ENCODE results near the gene HELQ. TPM values are rescaled to one million over a fixed set of nuclear protein-coding genes. Genes with fewer than 3 reads are reported as not detected.

The HELQ gene
- total RNA-seq, 1 donor from 2014 or later, result 18.4 TPM

DNA sequence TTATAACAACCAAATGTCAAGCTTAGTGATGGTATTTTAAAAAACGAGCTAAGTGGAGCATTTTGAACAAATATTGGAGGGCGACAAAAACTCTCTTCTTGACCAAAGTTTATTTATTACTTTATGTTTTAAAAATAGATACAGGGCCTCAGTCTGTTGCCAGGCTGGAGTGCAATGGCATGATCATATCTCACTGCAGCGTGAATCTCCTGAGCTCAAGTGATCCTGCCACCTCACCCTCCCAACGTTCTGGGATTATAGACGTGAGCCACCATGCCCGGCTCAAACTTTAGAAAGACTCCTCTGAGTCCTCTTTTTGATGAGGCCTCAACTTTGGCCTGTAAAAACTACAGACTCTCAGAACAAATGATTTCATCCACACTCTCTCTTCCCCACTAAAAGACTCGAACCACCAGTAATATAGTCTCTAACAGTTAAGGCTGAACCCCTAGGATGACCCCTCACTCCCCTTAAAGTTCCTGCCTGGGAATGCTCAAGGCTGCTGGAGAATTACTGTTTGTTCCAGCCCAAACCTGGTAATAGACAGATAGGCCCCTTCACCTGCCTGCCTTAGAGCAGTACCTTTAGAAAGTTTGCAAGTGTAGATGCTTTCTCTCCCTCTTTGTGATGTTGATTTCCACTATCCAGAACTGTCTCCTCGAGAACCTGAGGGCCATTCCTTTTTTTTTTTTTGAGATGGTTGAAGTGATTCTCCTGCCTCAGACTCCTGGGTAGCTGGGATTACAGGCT, 65.7 kb downstream of the HELQ start:
- TF ChIP-seq CTCF (IDR thresholded peaks at IDR 0.05), result no peak
- Mint-ChIP-seq H3K4me3 (ENCODE audit: unreplicated experiment) (no peak overlapping the region), H3K27me3 (ENCODE audit: unreplicated experiment) (peaks cover 11% of the 10 kb centered on the region), H3K36me3 (ENCODE audit: unreplicated experiment) (no peaks in the 10 kb centered on the region), H3K27ac (ENCODE audit: unreplicated experiment) (no peak overlapping the region), H3K9me3 (ENCODE audit: unreplicated experiment) (no peaks in the 10 kb centered on the region), H3K4me1 (ENCODE audit: unreplicated experiment) (no peaks in the 10 kb centered on the region)
- DNase-seq (ENCODE audit: extremely low spot score, unreplicated experiment), result no peak

DNA sequence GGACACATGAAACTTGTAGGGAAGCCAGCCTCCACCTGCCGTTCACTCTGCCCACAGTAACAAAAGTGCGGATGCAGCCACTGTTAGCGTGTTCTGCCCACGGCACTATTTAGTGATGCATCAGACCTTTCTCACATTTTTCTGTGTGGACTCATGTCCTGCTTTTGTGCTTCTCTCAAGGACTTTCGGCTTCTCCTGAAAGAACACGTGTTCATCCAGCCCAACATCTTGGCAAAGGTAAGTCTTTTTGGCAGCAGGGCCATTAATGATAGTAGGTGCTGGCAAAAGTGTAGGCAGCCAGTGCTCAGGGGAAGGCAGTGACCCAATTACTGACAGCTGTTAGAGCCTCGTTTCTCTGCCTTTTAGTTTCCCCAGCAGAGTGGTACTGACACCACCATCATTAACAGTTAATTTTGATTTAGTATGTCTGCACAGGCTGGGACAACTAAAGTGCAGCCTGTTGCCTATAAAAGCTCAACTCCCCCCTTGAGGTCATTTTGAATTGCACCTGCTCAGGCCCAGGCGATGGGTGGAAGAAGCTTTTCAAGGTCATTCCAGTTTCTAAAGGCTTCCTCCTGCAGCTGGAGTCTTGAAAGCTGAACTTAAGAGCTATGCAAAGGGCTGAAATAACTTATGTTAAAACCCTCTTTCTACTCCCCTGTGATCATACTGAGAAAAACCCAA, 66.4 kb downstream of the HELQ start:
- no peaks in the 10 kb centered on the region for H3K9me3 Mint-ChIP-seq (ENCODE audit: unreplicated experiment)
- no peaks in the 10 kb centered on the region for H3K36me3 Mint-ChIP-seq (ENCODE audit: unreplicated experiment)
- peaks cover 14% of the 10 kb centered on the region for H3K27me3 Mint-ChIP-seq (ENCODE audit: unreplicated experiment)
- no peak for TF ChIP-seq CTCF (IDR thresholded peaks at IDR 0.05)
- no peak overlapping the region for H3K4me3 Mint-ChIP-seq (ENCODE audit: unreplicated experiment)
- no peak for DNase-seq (ENCODE audit: extremely low spot score, unreplicated experiment)
- no peaks in the 10 kb centered on the region for H3K4me1 Mint-ChIP-seq (ENCODE audit: unreplicated experiment)
- no peak overlapping the region for H3K27ac Mint-ChIP-seq (ENCODE audit: unreplicated experiment)

GRCh38 chr4:83388313-83388676, 67.3 kb downstream of the HELQ start:
- no peak for TF ChIP-seq CTCF (IDR thresholded peaks at IDR 0.05)
- DNase-seq (ENCODE audit: extremely low spot score, unreplicated experiment), result no peak
- Mint-ChIP-seq H3K27ac (ENCODE audit: unreplicated experiment) (no peak overlapping the region), H3K36me3 (ENCODE audit: unreplicated experiment) (no peaks in the 10 kb centered on the region), H3K9me3 (ENCODE audit: unreplicated experiment) (no peaks in the 10 kb centered on the region), H3K27me3 (ENCODE audit: unreplicated experiment) (peaks cover 15% of the 10 kb centered on the region), H3K4me3 (ENCODE audit: unreplicated experiment) (no peak overlapping the region), H3K4me1 (ENCODE audit: unreplicated experiment) (no peaks in the 10 kb centered on the region)

DNA sequence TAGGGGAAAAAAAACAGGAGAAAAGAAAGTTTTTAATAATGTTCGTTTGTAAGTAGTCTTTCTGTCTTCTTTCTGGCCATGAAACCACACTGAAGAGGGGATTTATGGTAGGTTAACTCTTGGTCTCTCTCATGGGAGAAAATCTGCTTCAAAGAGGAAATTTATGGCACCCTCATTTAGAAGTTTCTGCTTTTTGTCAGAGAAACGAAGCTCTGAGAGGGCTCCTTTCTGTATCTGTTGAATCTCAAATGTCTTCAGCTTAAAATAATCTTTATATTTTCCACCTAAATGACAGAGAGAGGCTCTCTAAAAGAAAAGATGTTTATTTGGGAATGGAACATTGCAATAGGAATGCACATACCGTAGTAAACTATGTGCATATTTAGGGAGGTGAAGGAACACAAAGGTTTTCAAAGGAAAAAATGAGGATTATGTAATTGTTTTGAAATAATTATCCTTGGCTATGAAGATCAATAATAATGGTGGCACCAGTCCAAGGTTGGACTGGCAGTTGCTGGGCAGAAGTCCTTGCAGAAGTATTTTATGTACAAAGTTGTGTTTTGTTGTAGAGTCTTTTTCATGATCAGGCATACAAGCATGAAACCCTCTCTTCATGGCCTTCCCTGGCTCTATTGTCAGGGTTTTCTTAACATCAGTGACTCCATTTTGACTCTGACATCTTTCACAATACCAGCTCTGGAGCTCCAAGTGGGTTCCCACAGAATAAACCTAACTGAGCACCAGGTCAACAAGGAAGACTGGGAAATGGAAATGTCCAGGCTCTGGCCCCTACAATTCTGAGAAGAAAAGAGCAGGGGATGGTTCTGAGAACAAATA, 67.9 kb downstream of the HELQ start:
- no peak overlapping the region for H3K4me3 Mint-ChIP-seq (ENCODE audit: unreplicated experiment)

More for the DNA sequence above, 67.9 kb downstream of the HELQ start:
- no peaks in the 10 kb centered on the region for H3K4me1 Mint-ChIP-seq (ENCODE audit: unreplicated experiment)
- no peaks in the 10 kb centered on the region for H3K9me3 Mint-ChIP-seq (ENCODE audit: unreplicated experiment)
- no peaks in the 10 kb centered on the region for H3K36me3 Mint-ChIP-seq (ENCODE audit: unreplicated experiment)
- H3K27me3 Mint-ChIP-seq (ENCODE audit: unreplicated experiment), result peaks cover 15% of the 10 kb centered on the region
- H3K27ac Mint-ChIP-seq (ENCODE audit: unreplicated experiment), result no peak overlapping the region
- no peak for TF ChIP-seq CTCF (IDR thresholded peaks at IDR 0.05)
- no peak for DNase-seq (ENCODE audit: extremely low spot score, unreplicated experiment)
